ENCODE data around the gene SAMSN1.
A peak's percentile ranks its signal among the peaks of the same experiment; 100 is the strongest.
"Not testable (repeated sequence)": the region's sequence is repeated elsewhere in the genome, so short reads cannot be mapped to it uniquely, and the experiment has no call there.

SAMSN1 gene

DNA sequence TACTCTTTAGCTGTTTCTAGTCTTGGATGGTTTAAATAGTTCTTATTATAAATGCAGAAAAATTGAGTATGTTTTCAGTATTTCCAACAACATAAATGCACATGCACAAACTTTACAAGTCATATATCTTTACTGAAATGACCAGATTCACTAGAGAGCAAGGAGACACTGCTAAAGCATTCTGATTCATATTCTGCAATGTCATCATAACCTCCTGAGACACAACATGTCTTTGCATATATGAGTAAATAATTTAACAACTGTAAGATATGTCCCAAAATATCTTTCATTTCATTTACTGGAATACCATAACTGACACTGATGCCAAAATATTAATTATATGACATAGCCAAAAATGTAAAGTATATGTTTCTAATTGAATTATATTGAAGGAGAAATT lies 16.8 kb upstream of the SAMSN1 start:
- no peak for DNase-seq

DNA sequence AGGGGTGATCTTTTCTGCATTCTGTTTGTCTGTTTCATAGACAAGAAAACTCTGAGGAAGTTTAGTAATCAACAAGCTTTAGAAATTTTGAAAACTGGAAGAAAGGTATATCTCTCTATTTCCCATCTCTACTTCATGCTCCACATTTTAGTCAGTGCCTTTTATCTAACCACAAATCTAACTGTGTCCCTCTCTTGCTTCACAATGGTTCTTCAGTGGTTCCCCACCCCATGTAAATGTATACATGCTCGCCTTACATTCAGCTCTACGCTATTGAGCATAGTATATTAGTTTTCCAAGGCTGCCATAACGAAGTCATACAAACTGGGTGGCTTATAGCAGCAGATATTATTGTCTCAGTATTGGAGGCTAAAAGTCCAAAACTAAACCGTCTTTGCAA lies 14.4 kb upstream of the SAMSN1 start:
- no peak for DNase-seq

DNA sequence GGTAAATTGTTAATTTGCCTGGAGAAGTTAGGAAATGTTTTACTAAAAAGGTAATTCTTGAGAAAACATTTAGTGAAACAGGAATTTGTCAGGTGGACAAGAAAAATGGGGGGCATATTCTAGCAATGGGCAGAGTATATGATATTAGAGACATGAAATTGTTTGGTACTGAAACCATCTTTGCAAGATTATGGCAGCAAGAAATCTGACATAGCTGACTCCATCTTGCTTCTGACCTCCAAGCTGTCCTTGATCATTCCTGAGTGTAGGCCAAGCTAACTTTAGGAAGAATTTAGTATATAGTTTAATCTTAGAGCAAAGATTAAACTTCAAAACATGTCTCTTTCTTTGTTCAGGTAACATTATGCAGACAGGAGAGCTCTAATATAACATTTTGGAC lies 14.0 kb upstream of the SAMSN1 start:
- DNase-seq: no peak

DNA sequence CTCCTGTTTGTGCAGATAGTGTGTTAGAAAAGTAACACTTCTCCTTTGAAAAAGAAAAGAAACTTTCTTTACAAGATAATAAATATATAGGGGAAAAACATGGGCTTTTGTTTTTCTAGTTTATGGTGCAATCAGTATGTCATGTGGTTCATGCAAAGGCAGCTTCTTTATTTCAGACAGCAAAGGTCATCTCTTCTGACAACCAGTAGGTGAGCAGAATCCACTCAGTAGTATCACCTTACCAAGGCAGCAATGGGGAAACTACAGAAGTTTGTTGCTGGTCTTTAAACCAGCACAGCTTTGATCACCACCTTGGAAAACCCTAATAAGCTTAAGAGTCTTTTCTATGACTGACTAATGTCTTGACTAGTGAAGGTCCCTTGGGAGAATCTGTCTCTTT lies 13.0 kb upstream of the SAMSN1 start:
- DNase-seq: no peak

DNA sequence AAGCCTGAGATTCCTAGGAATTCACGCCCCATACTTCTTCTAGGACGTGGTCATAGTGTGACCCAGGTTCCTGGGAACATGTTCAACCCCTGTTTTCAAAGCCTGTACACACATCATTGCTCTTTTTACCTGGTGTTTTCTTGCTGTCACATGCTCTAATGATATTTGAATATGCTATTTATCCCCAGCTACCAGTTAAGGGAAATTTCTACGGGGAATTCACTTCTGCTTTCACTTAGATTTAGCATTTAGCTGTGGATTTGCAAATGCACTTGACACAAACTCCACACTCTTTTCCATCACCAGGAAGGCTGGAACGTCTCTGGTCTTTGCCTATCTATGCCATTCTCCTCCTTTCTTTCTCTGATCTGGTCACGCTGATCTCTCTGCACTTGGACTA lies 11.3 kb upstream of the SAMSN1 start:
- no peak for DNase-seq

DNA sequence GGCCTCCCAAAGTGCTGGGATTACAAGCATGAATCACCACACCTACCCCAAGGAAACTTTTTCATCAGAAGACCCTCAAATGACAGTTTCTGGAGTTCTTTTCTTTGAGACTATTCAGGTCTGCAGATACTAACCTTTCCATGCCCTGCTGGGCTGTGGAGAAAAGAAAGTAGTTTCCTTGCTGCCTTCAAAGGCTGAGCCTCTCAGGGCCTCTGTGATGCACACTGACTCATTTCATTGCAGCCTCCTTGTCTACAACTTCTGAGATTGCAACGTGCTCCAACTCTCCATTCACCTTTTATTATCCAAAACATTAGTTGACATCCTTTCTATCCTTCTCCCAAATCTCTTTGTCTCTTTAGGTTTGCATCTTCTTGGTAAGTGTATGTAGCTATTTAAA lies 8.8 kb upstream of the SAMSN1 start:
- DNase-seq: no peak

DNA sequence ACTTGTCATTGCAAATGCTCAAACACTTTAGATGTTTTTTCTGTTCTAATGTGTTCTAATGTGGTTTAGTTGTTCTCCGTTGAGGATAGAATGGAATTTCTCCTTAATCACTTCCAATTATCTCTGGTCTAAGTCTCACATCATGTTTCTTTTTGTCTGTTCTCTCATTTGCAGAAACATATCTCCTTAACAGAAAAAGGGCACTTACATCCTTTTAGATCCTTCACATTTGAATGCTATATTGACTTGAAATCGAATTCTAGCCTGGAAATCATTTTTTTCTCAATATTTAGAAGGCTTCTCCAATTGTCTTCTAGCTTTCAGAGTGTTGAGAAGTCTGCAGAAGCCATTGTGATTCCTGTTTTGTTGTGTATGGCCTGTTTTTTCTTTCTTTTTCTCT lies 7.3 kb upstream of the SAMSN1 start:
- DNase-seq: no peak

DNA sequence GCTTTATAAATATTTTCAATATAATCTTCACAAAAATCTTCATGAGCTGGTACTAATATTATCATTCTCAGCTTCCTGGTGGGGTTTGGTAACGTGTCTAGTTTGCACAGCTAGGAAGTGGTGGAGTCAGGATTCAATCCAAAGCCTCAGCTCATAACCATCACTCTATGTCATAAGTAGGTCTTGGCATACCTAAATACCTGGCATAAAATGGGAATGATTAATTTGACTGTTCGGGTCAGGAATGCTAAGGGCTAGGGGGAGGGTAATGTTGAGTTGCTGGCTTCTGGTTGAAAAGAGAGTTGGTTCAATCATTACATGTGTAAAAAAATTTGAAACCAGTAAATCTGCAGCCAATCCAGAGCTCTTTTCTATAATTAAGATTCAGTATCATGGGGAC lies 5.6 kb upstream of the SAMSN1 start:
- no peak for DNase-seq

DNA sequence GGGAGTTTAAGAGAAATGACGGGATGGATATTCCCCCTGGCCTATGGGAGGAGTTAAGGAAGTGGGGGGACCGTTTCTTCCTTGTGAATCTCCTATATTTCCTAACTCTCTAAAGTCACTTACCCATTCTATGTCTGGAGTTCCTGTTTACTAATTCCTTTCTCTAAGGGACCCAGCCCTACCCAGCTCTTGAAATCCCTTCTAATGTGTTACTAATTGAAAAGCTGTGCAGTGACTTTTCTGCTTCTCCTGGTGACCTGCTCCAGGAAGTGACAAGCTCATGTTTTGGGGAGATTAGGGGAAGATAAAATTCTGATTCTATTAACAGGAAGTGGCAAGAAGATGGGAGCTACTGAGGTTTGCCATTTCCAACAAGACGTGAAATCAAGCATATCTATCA lies 4.0 kb upstream of the SAMSN1 start:
- peak in 1 of 2 donors; percentile 86 for DNase-seq

DNA sequence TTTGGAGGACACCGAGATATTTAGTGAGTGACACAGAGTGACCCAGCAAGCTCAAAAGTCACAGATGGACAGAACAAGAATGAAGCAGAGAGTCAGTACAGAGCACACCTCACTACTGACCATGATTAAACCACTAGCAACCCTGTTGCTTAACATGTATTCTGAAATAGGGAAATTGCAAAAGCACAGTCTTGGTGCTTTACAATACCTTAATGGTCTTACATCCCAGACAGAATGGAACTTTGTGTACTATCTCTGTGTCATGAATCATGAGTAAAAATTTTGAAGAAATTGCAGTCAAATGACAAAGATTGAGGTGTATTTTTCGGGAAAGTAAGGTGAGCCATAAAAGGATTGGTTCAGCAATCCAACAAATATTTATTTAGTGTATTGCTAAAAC lies 2.7 kb upstream of the SAMSN1 start:
- DNase-seq: no peak

DNA sequence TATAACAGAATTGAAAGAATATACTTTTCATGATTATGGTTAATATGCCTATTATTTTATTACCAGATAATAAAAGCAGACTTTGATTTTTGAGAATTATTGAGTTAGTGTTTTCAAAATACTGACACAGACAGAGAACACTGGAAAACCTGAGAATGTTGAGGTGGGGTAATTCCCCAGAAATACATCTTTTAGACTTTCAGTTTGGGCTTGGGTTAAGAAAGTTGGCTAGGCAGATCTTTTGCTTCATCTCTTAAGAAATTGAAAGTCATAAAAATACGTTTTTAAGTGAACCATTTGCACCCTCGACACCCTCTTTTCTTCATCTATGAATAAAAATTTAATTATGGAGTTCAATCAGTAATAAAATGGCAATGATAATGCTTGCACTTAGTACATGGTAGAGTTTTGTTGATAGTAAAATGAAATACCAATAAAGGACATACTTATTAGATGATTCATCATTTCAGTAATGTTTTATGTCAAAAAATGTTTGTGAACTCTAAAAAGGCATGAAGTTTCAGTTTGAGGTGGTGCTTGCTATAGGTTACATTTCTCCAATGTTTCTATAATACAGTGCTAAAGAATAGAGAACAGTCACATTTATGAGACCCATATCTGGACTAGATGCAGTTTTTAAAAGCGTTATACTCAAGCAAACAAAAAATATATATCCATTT lies 1.9 kb upstream of the SAMSN1 start:
- DNase-seq: no peak

DNA sequence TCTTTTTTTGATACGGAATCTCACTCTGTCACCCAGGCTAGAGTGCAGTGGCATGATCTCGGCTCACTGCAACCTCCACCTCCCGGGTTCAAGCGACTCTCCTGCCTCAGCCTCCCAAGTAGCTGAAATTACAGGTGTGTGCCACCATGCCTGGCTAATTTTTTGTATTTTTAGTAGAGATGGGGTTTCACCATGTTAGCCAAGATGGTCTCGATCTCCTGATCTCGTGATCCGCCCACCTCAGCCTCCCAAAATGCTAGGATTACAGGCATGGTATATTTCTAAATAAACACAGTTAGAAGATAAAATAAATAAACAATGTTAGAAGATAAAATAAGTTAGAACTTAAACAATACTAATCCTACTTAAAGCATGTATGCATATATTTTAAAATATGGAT lies 604 bp upstream of the SAMSN1 start:
- DNase-seq: not testable (repeated sequence)

DNA sequence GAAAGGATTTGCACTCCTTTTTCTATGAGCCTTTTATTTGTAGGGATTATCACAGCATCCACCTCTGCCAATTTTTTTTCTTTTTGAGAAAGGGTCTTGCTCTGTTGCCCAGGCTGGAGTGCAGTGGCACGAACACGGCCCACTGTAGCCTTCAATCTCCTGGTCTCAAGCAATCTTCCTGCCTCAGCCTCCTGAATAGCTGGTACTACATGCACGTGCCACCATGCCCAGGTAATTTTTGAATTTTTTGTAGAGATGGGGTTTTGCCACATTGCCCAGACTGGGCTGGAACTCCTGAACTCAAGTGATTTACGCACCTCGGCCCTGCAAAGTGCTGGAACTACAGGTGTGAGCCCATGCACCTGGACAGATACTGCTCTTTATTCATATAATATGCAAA lies 2.1 kb downstream of the SAMSN1 start:
- DNase-seq: no peak

DNA sequence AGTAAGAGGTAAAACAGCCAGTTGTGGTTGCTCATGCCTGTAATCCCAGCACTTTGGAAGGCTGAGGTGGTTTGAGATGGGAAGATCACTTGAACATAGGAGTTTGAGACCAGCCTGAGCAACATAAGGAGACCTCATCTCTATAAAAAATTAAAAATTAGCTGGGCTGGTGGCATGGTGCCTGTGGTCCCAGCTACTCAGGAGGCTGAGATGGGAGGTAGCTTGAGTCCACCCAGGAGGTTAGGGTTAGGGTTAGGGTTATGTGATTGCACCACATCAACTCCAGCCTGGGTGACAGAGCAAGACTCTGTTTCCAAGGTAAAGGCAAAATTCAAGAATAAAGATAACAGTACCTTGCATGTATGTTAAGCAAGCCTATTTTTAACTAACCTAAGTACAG lies 3.5 kb downstream of the SAMSN1 start:
- no peak for DNase-seq

DNA sequence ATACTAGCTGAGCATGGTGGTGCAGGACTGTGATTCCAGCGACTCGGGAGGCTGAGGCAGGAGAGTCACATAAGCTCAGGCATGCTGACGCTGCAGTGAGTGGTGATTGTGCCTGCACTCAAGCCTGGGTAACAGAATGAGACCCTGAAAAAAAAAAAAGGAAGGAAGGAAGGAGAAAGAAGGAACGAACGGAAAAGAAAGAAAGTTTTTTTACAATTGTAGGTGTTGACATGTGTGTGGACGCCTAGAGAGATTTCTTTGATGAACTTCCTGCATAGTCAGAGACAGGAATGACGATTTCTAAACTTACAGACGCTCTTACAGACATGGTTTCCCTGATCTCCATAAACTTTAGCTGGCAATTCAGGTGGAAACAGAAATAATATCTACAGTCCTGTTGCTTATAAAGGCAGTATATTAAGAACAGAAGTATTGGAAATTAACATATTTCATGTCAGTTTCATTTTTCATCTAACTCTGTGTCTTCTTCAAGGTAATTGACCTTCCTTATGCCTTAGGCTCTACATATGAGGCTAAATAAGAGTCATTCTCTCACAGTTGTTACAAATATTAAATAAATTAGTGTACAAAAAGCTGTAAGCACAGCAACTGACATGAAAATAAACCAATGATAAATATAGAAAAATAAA lies 4.1 kb downstream of the SAMSN1 start:
- peak in 1 of 2 donors; percentile 47 for DNase-seq

DNA sequence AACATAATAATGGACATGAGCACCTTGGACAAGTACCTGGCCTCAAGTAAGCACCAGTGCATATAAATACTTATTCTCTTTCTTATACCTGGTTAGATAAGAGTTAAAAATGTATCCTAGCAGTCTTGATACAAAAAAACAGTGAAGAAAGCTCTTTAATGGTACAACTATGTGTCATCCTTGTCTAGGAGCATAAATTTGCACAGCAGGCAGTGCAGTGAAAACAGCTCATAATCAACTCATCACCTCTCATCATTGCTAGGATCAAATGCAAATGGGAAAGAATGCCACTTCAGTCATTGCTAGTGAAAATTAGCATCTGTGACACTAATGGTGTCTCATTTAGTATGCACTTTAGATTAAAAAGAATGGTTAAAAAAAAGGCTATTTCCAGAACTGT lies 7.6 kb downstream of the SAMSN1 start:
- no peak for DNase-seq

DNA sequence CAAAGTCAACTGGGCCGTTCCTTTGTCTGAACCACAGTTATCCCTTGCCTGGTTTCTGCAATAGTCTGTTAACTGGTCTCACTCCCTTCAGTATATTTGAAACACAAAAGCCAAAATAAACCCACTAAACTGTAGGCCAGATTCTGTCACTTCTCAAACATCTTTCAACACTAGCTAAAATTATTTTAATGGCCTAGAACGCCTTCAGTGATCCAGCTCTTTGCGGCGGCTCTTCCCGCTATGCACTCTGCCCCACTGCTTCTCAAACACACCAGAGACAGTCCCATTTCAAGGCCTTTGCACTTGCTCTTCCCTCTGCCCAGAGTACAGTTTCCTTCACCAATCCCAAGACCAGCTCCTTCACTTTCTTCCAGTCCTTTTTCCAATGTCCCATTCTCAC lies 9.2 kb downstream of the SAMSN1 start:
- no peak for DNase-seq

DNA sequence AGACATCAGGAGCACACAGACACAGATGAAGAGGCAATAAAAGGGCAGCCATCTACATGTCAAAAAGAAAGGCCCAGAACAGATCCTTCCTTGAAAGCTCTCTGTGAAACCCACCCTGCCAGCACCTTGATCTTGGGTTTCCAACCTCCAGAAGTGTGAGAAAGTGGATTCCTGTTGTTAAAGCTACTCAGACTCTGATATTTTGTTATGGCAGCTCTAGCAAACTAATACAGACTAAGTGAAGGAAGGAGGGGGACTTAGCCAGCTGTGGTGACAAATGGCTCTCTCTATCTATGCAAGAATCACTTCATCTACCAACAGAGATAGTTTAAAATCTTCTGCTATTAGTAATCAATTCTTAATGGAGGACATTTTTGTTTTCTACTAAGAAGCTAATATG lies 10.4 kb downstream of the SAMSN1 start:
- no peak for DNase-seq

DNA sequence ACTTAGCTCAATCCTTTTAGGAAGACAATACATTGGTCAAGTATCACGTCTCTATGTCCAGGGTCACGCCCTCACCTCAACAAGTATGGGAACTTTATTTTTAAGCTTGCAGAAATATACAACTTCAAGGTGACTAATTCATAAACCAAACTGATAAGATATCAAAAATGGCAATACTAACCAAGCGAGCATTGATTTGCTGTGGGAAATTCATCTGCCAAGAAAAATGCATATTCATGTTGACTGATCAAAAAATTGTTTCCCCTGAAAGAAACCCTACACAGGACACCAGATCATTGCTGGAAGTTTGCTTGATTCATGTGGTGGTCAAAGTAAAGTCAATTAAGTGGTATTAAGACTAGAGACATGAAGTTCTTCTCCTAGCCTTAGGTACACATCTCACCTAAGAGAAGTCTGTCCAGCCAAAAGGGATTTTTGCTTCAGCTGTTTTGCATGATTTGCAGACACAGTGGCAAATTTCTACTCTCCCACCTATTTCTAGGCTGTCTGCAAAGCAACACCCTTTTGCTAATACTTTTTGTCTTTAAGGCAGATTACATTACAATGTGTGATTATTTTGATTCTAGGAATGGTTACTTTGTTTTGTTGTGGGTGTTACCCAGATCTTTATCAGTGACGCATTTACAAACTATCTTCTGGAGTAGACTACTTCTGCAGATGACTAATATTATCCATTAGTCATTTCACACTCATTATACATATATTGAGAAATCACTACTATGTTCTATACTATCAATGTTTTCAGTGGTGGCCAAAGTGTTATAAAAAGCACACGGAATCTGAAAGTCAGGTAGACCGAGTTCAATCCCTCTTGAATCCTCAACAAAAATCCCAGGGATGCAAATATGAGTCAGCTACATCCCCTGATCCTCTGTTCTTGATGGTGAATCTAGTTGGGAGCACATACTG lies 12.4 kb downstream of the SAMSN1 start:
- DNase-seq: peak in 1 of 2 donors; percentile 85

DNA sequence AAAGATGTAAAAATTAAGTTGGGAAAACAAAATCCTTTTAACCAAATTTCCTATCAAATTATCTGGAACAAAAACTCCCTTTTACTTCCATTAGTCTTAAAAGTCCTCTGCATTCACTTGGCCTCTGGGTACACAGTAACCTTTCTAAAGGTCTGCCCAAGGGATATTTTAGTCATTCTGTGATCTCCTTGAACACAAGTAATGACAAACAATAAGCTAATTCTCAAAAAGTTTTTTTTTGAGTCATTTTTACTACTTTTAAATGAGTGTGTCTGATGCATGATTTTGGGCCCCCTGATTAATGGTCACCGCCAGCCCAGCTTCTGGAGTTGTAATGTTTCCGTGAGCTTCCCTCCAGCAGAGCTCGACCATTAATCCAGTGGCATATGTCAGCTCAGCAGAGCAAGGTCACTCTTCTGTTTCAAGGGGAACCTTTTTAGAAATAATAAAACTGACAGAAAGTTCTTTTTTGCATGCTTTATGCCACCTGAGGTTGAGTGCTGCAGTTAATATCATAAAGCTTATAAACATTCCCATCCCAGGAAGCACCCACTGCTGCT lies 14.3 kb downstream of the SAMSN1 start:
- DNase-seq: no peak

DNA sequence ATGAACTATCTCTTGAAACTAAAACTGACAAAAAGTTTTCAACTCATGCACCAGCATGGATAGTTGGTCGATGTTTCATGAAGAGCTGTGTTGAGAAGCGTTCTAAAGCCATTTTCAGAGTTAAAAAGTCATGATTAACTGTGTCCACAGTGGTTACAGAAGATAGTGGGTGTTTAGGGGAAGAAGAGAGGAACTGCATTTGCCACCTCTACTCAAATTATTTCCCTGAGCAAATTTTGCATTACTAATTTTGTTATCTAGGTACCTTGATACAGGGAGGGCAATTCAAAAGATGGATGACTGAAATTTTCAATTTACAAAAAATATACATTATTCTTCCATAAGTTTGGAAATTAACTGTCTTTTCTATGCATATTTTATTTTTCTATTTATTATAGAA lies 15.5 kb downstream of the SAMSN1 start:
- DNase-seq: no peak

DNA sequence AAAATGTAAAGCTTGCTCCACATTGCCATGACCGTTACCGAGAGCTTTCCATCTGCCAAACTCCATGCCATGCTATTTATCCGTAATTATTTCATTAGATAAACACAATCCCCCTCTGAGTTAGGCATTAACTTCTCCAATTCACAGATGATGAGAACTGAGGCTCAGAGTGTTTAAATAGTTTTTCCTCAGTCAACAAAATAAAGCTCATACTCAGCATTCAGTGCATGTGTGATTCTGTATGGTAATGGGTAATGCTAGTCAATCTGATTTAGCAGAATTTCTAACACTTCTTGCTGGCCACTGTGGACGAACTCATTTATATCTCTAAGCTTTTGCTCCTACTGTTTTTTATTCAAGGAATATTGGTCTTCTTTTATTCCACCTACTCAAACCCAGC lies 17.3 kb downstream of the SAMSN1 start:
- no peak for DNase-seq
